OCI-M2 (cell line): ENCODE results near the gene SHB.

Experiments used
- DNase-seq: peaks from one replicate; lab custom pipeline; 2025; ENCODE audit not compliant: unreplicated experiment; lab: John Stamatoyannopoulos, UW

Gene SHB

DNA sequence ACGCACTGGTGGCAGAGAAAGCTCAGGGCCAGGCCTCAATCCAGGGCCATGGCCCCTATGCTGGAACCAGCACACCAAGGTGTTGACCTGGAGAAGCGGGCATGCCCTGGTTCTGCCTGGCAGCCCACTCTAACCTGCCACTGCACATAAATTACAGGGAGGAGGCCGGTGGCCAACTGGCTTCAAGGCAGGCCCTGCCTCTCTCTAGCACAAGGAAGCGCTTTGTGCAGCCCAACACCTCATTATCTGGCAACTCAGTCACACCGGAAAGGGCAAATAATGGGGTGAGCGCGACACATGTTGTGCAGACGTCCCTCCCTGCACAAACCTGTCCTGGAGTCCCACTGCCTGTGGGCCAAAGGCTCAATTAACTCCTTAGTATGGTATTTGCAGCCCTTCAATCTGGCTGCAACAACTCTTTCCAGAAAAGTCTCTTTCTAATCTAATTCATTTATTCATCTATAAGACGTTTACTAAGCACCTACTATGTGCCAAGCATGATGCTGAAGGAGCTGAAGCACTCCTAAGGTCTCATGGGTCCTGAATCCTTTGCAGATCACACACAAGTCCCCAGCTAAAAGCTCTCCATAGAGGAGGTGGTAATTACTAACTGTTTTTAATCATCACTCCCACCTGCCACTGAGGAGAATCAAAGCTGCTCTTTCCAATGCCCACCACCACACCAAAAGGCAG is 24.9 kb downstream of the SHB start:
- no peak for DNase-seq

DNA sequence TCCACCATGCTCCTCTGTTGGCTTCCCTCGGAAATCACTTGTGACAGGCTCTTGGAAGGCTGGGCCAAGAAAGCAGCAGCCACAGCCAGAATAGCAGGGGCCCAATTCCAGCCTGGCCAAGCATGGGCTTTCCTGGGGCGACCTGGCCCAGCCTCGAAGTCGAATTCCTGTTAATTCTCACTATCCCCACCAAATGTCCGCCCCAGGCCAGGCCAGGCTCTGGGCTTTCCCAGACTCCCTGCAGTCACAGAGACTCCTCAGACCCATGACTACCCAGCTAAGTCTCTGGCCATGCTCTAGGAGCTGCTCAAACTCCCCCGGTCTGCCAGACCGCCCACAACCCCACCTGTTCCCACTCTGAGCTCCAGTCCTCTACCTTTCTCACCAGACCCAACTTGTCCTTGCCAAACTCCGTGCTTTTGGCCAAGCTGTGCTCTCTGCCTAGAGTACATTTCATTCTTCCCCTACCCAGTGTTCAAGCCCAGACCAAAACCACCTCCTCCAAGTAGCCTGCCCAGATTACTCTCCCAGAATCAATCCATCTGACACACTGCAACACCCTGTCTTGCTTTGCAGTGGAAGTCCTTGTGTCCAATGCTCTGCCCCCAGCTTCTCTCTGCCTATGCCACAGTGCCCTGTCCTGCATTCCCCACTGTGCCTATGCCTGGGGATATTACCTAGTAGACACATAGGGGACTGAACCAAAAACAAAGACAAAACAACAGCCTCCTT is 26.2 kb downstream of the SHB start:
- no peak for DNase-seq

DNA sequence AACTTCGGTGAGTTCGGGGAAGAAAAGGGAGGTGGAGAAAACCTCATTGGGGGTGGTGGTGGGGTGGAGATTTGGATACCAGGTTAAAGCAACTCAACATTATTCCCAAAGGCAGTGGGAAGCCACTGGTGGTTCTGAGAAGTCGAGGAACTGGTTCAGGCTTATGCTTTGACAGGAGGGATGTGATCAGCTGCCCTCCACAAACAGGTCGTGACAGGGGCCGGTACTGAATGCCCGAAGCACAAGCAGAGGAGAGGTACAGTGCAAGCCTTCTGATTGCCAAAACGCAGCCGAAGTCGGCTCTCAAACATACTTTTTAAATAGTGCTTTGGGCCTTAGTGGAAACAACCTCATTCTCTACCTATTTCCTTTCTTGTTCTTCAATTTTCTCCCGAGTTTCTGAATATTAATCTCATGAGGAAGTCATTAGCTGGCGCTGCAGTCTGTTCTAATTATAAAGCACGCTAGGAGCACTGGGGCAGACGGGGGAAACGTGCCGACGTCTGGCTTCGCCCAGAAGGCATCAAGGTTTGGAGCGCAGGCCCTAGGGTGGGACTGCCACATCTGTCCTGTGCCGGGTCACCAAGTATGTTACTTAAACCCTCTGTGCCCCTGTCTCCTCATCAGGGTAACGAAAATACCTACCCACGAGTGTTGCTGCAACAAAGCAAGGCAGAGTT is 27.3 kb downstream of the SHB start:
- DNase-seq = no peak

DNA sequence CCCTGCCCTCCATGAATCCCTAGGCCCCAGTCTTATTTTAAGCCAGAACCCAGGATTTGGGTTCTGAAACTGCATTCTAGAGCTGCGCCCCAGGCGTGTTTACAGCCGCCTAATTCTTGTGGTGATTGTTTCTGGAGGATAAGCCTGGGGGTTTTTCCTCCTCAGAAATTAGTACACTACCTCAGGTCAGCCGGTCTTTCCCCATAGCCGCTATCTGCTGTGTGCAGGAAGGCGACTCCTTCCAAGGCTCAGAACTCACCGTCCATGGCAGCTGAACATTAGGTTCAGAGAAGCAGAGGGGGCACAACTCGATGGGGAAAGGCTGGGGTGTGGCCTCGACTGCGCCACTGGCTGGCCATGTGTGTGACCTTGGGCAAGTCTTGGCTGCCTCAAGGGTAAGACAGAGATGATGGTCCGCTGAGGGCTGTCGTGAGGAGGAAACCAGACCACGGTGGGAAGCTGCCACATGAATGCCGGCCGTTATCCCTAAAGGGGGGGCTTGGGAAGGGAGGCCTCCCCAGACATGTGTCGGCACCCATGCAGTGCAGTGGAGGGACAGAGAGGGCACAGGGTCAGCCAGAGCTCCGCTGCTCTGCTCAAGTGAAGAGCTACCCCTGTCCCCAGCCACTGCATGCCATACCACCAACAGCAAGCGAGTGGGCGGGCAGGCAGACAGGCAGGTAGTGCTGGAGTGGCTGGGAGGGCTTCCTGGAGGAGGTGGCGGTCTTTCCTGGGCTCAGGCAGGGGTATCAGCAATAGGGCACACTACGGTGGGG is 28.9 kb downstream of the SHB start:
- DNase-seq = peak; percentile 31

DNA sequence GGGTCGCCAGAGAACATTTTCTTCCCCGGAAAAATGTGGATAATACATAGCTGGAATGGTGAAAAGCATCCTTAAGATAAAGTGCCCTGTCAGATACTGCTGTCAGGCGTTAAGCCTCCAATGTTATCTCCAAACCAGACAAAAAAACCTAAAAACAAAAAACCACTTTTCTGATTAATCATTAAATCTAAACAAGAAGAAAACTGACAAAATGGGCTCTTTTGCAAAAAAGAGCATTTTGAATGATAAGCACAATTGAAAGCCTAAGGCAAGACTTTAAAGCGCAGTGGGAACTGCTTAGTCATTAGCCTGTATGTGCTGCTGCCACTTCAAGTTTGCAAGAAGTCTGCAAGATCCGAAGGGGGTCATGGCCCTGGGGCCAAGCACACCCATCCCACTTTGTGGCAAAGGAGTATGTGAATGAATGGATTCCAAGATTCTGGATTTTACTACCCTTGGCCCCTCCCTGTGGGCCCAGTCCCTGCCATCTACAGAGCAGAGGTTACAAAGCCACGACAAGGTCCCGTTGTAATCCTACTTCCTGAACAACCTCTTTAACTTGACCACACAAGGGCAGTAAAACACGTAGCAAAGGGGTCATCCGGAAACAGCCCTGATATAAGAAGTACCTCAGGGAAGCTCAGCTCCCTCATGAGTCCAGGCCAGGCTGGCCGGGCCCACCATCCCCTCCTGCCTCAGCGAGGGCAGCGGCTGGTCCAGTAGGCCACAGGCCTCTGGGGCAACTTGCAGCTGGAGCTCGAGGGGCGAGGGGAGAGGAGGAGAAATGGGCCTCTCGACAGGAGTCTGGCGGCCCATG is 29.7 kb downstream of the SHB start:
- peak; percentile 33 for DNase-seq

DNA sequence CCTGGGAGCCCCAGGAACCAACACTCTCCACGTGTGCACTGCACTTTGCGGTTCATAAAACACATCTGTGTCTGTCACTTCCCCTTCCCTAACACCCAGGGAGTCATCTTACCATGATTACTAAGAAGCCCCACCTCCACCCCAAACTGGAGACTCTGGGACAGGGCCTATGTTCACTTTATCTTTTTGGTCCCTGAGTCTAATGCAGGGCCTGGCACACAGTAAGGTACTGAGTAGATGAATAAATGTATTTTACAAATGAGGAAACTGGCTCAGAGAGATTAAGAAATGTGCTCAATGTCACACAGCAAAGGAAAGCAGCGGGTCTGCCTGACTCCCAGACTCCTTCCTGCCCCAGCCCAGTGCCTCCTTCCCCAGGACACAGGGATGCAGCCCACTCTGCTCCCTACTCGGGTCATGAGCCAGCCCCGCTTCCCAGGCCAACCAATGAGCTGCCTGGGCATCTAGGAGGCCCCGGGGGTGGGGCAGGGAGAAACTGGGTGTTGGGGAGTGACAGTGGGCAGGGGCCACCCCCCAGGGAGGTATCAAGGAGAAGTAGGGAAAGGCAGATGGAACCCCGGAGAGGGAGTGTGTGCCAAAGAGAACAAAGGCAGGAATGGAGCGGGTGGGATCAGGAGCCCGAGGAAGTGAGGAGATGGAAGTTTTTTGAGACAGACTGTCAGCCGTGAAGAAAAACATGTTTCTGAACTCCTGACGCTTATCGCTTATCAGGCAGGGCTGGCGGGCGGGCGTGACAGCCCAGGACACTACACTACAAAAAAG is 30.5 kb downstream of the SHB start:
- no peak for DNase-seq

DNA sequence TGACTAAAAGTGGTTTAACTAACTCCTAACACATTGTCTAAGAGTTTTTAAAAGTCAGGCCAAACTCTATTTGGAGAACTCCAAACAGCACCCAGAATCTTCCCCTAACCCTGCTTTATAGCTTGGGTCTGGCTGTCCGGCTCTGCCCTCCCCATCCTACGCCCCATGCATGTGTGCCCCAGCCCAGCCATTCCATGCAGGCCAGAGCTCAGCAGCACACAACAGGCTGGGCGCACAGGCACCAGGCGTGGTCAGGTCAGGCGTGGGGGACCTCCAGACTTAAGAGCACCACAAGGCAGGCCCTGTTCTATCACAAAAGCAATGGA is 31.1 kb downstream of the SHB start:
- DNase-seq = no peak

DNA sequence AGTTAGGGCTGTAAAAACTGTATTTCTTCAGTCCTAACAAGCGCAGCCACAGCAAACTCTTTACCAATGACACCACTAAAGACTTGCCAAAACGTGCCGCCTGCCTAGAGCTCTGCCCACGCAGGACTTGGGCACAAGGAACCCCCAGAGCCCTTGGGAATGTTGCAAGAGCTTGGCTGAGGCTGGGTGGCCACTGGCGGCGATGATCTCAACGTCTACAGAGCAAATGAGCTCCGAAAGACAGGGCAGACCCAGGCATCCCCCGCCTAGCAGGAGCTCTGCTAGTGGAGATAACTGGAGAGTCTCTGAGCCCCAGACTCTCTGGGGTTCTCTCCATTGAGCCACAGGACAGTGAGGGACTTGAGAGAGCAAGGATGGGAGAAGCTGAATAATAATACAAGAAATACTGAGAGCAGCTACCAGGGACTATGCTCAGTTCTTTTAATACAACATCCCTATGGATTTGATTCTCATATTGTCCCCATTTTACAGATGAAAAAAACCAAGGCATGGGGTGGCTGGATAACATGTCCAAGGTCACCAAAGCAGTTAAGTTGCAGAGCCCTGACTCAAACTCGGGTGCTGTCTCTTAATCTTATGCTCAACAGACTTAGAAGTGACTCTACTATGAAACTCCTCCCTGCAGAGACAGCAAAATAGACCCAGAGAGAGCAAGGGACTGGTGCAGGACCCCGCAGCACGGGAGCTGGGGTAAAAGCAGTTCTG is 32.5 kb downstream of the SHB start:
- DNase-seq = no peak

DNA sequence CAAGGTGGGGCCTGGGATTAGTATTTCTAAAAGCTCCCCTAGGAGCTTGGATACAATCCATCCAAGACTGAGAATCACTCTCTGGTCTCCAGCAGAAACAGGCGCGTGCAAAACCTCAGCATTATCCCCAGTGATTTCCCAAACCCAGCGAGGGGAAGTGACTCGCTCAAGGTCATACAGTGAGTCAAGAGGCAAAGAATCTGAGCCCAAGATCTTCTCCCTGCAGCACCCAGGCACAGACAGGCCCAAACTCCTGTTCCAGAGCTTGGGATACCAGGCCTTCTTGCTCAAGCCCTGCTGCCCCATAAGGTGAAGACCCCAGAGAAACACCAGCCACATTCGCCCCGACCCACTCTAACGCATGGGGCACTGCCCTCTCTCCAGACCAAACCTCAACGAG is 33.2 kb downstream of the SHB start:
- no peak for DNase-seq

DNA sequence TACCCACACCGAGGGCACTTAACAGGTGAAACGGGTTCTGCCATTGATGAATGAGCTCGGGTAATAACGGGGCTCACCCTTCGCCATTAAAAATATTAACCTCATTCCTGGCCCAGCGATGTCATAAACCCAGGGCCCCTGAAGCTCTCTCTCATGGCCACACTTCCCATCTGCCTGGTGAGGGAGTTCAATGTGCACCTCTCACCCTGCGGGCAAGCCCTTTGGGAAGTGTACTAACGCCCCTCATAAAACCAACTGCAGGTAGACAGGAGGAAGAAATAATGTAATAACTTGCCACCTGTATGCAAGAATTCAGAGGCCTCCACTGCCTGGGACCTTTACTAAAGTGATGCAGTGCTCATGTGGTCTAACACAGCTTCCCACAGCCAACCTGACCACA is 35.1 kb downstream of the SHB start:
- no peak for DNase-seq

DNA sequence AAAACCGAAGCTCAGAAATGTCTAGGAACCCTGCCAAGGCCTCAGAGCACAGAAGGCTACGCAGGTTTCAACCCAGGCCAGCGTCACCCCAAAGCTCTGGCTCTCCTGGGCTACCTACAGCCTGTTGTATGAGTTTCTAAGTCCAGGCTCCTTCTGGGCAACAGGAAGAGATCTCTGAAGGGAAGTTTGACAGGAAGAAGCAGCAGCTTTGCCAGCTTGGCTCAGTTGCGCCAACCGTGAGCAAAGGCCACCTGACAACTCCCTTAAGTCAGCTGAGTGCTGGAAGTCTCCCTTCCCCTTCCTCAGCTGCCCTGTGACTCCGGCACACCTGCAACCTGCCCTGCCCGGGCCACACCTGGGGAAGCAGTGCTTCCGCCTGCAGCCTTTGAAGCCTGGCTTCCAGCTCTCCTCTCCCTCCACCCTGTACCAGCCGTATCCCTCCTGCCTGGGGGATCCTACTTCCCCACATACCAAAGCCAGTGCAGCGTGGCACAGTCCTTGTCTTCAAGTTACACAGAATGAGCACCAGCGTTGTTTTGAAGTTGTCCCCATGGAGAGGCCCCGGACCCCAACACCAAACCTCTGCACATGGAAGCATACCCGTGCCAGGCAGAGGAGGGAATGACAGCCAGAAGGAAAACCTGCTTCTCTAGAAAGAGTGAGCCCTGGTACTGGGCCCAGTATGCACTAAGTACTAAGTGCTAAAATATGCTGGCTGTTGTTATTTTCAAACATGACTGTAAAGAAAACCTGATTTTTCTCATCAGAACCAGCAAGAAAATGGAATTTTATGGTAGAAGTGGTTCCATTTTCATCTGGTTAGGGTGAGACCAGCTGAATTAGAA is 36.5 kb downstream of the SHB start:
- no peak for DNase-seq

DNA sequence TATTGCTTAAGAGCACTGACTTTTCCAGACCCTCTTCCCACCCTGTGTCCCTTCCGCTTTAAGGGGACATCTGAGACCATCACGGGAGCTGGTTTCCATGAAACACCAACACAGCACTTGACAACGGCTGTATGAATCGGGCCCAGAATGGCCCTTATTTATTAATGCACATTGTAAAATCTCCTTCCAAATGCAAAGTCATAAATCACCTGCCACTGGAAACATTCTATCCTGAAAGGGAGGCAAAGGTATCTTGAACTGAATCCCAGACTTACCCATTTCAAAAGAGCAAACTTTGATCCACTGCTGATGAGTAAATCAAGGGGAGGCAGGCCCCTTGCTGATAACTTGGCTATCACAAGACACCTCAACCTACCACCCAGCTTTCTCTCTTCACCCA is 37.4 kb downstream of the SHB start:
- no peak for DNase-seq

DNA sequence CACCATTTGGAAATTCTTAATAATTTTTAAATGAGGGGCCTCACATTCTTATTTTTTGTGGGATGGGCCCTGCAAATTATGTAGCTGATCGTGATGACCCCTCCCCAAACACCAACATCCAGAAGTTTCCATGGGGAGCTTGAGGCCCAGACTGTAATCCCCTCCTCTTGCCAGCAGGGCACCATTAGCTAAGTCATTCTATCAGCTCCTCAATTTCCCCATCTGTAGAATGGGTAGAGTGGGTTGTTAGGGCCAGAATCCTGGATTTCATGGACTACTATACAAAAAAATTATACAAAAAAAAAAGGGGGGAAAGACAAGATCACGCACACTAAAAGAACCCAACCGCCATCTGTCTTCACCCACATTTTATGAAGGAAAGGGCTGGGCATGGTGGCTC is 38.4 kb downstream of the SHB start:
- DNase-seq = no peak

DNA sequence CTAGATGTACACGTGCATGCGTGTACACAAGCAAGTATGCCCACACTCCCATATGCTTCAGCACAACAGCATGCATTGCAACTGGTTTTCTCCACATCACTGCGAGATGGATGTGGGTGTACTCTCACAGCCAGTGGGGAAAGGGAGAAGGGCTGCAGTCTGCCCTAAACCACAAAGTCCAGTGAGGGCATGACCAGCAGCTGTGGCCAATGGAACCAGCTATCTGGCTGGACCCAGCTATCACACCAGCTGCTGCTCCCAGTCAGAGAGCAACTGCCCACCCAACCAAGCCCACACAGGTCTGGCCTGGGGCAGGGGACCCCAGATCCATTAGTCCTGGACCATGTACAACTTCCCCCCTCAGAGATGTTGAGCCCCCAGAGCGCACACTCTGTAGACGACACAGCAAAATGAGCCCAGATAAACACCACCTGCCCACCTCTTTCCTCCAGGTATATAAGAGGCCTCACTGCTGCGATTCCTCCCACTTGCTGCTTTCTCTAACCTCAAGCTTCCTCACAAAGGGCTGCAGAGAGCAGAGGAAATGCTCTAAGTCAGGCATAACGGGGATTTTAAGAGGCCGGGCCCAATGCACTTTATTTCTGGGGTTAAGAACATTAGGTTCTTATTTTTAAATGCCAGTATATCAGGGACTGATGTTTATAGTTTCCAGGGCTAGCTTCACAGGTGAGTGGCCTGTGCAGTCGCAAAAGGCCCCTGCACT is 39.0 kb downstream of the SHB start:
- DNase-seq = no peak

DNA sequence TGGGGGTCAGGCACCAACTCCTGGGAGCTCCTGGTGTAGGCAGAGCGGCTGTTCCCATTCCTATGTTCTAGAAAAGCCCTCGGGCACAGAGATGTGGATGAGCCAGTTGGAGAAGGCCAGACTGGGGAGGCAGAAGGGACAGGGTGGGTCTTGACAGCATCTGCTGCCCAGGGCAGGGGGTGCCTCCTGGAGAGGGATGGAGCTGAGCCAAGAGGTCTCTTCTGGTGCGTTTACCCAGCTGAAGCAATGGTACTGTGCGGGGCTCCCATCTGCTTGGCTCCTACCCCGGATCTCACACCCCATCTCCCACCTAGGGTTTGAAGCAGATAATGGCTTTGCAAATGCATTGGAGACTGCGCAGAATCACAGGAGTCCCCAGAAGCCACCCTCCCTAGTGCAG is 41.3 kb downstream of the SHB start:
- DNase-seq = no peak

DNA sequence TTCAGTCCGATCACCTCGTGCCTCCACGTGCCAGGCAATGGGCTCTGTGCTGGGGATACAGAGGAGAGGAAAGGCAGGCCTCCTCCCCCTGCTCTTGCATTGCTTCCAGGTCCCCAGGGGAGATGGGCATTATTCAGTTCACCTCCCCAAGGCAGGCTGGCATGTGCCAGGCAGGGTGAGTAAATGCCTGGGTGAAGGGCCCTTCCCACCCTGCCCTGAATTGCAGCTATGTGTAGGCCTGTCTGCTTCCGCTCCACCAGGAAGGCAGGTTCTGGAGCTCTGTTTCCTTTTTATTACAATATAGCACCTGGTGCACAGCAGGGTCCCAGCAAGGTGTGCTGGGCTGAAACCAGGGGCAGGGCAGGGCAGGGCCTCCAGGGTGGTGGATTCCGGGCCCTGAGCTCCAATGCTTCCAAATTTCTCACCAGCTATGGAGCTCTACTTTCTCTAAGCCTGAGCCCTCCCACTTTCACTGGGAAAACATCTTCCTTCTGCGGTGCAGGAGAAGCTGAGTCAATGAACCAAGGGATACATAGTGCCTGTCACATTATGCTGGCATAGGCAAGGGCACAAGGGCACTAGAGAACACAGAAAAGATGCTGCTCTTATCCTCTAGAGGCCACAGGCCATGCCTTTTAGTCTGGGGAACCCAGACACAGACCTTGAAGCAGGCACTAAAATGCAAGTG is 42.0 kb downstream of the SHB start:
- DNase-seq = no peak
